ENCODE measurements around the gene CDK5RAP1.
"Not testable (repeated sequence)": the region's sequence is repeated elsewhere in the genome, so short reads cannot be mapped to it uniquely, and the experiment has no call there.

CDK5RAP1 gene

DNA sequence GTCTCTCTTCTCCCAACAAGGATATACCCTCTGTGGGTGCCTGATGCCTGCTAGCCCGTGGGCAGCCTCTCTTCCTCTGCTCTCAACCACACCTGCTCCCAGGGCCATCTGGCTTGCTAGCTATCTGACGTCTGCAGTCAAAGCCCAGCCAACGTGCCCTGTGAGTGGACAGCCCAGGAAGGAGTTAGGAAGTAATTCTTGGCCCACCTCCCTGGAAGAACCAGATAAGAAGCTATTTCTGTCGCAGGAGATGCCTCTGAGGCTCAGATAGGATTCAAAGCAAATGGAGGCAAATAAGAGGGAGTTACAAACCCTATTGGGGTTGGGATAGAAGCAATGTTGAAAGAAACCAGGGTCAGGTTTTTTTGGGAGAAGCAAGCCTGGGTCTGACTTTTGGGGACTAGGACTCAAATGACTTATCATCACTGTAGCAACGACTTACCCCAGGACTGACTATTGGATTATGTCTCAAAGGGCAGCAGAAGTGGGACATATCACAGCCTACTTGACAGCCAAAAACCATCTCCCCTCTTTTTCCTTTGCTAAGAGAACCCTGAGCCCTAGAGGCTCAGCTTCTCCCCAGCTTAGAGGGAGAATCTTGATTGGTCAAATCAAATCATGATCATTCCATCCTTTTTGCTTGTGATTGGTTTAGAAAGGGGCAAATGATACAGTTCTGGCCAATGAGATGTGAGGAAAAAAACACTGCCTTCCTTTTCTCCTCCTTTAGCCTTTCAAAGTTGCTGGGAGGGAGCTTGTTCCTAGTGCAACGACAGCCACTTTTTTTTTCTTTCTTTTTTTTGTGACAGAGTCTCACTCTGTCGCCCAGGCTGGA lies 18.0 kb upstream of the CDK5RAP1 start:
- no peak for DNase-seq (ENCODE audit: low spot score)

DNA sequence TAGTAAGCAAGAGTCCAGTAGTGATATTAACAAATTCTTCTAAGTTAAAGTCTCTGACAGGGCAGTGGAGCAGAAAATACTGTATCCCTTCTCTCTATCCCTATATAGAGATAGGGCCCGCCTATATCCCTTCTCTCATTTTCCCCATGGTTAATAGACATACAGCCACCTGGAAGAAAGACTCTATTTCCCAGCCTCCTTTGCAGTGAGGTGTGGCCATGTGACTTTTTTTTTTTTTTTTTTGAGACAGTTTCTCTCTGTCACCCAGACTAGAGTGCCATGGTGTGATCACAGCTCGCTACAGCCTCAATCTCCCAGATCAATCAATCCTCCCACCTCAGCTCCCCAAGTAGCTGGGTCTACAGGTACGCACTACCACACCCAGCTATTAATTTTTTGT lies 16.7 kb upstream of the CDK5RAP1 start:
- no peak for DNase-seq (ENCODE audit: low spot score)

DNA sequence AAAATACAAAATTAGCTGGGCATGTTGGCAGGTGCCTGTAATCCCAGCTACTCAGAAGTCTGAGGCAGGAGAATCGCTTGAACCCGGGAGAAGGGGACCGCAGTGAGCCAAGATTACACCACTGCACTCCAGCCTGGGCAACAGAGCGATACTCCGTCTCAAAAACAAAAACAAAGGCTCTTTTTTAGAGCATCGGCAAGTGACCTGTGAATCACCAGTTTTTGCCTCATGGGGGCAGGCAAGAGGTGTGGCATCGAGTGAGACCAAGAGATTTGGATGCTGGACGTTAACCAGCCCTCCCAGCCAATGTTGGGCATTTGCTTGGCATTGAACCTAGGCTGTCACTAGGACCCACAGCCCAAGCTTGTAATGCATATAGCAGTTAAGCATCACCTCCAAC lies 14.6 kb upstream of the CDK5RAP1 start:
- DNase-seq (ENCODE audit: low spot score), result peak; percentile 73

DNA sequence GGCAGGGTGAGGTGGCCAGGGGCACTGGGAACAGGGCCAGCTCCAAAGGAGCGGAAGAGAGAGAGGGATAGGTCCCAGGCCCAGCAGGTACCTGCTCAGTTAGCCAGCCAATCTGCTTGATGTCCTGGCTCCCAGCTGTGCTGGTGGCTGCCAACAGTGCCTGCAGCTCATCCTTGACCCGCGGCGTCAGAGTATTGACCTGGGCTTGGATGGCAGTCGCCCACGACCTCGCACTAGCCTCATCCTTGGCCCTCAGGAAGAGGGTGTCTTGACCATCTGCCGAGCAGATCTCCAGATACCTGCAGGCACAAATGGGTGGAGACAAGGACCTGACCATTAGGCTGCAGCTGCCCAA lies 11.1 kb upstream of the CDK5RAP1 start:
- no peak for DNase-seq (ENCODE audit: low spot score)

DNA sequence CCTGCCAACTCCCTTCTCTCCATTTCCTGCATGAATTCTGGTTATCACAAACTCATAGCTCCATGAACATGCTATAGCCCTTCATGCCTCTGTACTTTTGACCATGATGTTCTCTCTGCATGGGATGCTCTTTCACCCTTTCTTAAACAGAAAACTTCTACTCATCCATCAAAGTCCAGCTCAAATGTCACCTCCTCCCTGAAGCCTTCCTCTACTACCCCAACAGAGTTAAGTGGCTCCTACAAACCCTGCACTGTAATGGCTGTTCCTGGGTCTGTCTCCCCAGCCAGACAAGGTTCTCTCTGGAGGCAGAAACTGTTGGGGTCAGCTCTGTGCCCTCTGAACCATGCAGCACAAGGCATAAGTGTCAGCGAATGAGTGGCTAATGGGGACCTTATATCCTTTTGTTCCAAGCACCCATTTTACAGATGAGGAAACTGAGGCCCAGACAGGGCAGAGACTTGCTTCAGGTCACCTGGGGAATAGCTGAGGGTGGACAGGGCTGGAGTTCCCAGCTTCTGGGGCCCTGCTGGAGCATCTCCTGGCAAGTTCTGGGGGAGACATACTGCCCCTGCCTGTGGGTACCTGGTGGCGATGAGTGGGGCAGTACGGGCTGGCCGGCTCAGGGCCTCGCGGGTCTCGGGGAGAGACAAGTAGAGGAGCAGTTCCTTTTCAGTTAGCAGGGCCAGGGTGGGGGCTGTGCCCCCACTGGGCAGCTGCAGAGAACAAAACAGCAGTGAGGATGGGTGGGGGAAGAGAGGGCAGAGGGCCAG lies 10.6 kb upstream of the CDK5RAP1 start:
- DNase-seq (ENCODE audit: low spot score), result no peak

DNA sequence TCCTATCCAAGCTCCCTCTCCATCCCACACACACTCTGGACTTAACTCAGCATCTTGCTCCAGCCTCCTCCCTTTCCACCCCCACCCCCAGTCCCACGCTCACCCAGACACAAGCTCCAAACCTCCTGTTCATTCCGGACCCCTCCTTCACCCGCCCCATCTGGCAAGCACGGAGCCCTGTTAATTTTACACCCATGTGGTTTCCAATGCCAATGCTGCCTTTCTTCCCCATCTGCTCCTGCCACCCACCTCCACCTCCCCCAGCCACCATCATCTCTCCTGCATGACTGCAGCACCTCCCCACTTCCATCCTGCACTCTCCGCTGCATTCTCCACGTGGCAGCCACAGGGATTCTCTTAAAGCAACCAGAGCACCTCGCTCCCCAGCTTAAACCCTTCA lies 9.9 kb upstream of the CDK5RAP1 start:
- no peak for DNase-seq (ENCODE audit: low spot score)

DNA sequence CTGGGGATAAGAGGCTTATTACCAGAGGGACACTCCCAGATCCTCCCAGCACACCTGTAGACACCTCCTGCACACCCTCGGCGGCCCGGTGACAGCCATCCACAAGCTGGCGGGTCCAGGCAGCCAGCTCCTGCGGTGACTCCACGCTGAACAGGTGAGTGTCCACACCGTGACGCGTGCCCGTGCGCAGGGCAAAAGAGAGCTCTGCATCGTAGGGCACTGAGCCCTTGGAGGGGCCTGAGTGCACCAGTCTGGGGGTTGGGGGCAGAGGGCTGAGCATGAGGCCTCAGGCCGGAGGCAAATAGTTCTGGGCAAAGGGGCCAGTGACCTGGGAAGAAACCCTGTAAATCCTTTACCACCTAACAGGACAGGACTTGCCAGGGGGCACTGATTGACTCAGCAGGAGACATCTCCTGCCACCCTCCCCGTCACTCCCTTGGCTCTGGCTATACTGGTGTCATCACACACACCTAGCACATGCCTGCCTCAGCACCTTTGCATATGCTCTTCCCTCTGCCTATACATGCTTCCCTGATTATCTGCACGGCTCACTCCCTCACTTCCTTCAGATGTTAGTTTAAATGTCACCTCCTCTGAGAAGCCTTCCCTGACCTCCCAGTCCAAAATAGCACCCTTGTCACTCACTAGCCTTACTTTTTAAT lies 8.9 kb upstream of the CDK5RAP1 start:
- DNase-seq (ENCODE audit: low spot score), result no peak

DNA sequence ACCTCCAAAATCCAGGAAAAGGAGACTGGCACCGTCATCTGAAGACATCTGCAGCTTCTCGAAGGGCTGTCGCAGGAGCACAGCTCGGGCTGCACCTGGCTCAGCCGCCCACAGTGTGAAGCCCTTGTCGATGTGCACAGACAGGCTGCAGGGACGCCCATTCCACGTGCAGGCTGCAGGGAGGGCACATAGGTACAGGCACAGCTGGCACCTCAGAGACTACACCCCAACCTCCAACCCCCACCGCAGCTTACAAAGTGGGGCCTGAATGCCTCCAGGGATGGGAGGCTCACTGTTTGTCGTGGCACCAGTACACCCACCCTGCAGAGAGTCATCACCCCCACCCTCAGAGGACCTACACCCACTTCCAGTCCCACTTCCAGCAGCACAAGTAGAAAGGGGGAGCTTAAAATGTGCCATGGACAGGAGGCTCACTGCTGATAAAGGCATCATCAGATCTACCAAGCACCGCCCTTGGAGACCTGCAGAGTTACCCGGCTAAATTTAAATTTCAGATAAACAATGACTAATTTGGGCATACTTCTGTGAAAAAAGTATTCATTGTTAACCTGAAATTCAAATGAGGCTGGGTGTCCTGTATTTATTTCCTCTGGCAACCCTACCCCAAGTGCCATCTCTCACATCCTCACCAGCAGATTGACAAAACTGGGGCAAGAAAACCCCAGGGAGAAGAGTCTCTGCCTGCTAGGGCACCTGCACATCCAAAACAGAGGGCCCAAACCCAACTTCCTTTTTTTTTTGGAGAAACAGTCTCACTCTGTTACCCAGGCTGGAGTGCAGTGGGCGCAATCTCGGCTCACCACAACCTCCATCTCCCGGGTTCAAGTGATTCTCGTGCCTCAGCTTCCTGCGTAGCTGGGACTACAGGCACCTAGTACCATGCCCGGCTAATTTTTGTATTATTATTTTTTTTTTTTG lies 7.7 kb upstream of the CDK5RAP1 start:
- no peak for DNase-seq (ENCODE audit: low spot score)

DNA sequence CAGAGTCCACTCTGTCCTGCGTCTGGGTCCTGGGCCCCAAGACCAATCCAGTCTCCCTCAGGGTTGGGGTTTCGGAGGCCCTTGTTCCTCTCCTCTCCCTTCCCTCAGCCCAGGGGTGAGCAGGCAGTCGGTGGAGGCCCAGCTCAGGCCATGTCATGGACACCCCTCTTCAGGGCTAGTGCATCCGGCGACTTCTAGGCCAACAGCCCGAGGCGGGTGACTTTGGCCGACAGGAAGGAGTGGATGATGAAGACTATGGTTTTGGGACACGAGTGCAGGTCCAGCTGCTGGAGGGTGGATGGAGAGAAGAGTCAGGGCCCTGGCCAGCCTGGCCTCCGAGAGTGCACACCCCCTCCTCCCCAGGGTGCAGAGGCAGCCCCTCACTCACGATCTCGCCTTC lies 7.0 kb upstream of the CDK5RAP1 start:
- no peak for DNase-seq (ENCODE audit: low spot score)

DNA sequence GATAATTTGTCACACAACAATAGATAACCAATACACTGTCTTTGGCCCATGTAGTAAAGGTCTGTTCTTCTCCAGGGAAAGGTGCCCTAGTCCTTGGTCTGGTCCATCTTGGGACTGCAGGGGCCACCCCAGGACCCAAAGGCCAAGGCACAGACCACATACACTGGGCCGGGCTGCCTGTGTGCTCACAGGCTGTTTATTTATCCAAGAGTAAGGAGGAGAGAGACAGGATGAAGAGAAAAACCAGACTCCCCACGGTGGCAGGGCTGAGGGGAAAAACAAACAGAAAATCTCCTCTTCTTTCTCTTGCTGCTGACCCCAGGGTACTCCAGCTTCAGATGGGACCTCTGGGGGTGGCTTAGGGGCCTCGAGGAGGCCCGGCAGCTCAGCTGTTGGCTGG lies 6.5 kb upstream of the CDK5RAP1 start:
- DNase-seq (ENCODE audit: low spot score), result no peak

DNA sequence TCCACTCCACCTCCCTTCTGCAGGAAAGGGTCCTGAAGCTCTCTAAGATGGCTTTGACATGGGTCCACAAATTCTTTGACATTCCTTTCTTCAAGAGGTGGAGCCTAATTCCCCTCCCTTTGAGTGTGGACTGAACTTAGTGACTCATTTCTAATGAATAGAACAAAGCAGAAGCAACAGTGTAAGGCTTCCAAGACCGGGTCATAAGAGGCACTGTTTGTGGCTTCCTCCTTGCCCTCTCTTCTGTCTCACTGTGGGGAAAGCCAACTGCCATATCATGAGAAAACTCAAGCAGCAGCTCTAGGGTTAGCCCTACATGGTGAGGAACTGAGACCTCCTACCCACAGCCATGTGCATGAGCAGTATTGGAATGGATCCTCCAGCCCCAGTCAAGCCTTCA lies 5.9 kb upstream of the CDK5RAP1 start:
- no peak for DNase-seq (ENCODE audit: low spot score)

DNA sequence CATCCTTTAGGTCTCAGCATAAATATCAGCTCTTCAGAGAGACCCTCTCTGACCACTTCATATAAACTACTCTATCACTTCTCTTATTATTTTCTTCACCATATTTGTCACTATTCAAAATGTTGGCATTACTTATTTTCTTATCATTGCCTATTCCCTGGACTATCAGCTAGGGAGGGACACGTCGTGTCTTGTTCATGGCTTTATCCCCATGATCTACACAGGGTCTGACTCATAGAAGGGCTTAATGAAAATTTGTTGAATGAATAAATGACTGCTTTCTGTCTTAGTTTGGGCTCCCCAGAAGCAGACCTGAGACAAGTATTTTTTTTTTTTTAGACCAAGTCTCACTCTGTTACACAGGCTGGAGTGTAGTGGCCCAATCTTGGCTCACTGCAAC lies 3.0 kb upstream of the CDK5RAP1 start:
- no peak for DNase-seq (ENCODE audit: low spot score)

DNA sequence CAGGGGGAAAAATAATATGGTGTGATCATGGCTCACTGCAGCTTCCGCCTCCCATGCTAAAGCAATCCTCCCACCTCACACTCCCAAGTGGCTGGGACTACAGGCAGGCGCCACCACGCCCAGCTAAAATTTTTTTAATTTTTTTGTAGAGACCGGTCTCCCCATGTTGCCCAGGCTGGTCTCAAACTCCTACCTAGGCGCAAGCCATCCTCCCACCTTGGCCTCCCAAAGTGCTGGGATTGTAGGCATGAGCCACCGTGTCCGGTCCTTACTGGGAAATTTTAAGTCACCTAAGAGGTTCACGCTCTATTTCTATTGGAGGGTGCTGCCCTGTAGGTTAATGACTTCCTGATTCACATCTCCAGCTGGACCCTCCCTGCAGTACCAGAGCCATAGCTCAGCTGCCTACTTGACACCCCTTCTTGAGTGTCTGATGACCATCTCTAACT lies 626 bp upstream of the CDK5RAP1 start:
- no peak for DNase-seq (ENCODE audit: low spot score)

DNA sequence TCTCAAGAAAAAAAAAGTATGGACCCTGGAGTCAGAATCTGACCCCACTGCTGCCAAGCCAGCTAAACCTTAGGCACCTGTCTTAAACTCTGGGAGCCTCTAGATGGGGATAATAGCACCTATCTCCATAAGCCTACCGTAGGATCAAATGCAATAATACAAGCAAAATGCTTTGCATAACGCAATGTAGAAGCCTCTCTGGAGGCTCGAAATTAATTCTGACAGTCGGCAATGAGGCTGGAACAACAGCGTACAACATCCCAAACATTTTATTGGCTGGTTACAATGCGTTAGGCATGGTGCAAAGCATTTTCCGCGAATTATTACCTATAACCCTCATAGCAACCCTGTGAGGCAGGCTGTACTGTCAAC lies 521 bp downstream of the CDK5RAP1 start:
- DNase-seq (ENCODE audit: low spot score), result peak; percentile 45

DNA sequence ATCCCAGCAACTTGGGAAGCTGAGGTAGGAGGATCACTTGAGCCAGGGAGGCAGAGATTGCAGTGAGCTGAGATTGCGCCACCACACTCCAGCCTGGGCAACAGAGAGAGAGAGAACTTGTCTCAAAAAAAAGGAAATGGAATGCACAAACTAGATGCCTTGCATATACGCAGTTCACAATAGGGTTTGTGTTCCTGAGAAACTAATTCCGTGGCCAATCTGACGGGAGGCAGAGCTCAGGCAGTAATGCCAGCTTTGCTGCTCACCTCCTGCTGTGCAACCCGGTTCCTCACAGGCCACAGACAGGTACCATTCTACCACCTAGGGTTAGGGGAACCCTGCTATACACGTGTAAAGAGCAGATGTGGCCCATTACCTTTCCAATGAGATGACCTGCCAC lies 1.4 kb downstream of the CDK5RAP1 start:
- DNase-seq (ENCODE audit: low spot score), result no peak

DNA sequence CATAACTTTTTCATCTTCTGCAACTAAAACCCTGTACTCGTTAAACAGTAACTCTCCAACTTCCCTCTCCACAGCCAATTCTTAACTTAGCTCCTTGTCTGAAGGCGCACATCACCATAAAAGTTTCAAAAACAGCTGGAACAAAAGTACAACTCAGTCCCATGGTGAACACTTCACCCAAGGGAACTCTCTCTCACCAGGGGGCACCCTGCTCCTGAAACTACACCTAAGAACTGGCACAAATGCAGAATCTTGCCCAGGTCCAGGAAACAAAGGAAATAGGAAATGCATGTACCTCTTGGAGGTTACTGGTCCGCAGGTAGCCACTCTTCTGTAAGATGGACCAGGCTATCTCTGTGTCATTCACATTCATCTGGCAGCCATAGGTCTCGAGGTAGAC lies 6.6 kb downstream of the CDK5RAP1 start:
- DNase-seq (ENCODE audit: low spot score), result no peak

DNA sequence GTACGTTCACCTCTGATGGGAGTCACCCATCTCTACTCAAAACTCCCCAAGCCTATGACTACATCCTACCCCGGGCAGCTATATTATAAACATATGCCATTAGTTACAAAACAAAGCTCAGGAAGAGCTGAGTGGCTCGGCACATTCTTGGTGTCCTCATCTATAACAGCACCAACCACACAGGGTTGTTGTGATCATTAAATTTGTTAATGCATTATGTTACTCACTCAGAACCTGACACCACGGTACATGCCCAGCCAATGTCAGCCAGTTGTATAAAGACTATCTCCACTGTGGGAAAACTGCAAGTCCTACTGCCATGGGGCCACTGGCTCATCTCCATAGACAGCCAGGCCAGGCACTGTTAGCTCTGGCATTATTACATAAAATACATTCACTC lies 7.7 kb downstream of the CDK5RAP1 start:
- no peak for DNase-seq (ENCODE audit: low spot score)

DNA sequence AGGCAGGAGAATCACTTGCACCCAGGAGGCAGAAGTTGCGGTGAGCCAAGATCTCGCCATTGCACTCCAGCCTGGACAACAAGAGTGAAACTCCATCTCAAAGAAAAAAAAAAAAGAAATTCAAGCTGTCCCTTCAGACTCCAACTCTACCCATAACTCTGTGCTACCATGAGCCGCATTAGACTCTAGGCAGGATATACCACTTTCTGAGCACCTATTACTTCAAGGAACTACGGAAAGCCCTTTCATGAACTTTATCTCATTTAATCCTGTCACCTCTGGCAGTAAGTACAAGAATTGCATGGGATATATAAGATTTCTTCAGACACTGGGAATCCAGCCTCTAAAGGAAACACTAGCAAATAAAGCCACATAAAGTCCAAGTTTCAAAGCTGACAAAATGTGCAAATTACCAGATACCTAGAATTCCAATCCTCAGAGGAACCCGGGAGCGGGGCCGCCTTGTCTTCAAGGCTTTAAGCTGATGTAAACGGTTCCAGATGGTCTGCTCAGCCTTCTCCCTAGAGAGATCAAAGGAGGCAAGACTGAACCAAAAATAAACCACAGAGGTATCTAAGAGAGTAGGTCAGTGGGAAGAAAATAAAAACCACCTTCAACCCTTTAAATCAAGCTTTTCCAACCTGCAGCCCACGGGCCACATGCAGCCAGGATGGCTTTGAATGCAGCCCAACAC lies 9.4 kb downstream of the CDK5RAP1 start:
- no peak for DNase-seq (ENCODE audit: low spot score)

DNA sequence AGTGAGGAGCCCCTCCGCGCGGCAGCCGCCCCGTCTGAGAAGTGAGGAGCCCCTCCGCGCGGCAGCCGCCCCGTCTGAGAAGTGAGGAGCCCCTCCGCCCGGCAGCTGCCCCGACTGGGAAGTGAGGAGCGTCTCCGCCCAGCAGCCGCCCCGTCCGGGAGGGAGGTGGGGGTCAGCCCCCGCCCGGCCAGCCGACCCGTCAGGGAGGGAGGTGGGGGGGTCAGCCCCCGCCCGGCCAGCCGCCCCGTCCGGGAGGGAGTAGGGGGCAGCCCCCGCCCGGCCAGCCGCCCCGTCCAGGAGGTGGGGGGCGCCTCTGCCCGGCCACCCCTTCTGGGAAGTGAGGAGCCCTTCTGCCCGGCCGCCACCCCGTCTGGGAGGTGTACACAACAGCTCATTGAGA lies 12.0 kb downstream of the CDK5RAP1 start:
- not testable (repeated sequence) for DNase-seq (ENCODE audit: low spot score)

DNA sequence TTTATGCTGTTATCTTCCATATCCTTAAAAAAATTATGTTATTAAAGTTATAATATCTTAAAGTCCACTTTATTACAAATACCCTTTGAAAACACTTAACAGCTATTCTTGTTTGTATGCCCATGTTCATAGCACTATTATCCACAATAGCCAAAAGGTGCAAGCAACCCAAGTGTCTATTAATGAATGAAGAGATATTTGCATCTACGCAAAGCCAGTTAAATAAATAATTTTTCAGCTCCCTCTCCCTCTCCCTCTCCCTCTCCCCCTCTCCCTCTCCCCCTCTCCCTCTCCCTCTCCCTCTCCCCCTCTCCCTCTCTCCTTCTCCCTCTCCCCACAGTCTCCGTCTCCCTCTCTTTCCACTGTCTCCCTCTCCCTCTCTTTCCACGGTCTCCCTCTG lies 13.1 kb downstream of the CDK5RAP1 start:
- no peak for DNase-seq (ENCODE audit: low spot score)

DNA sequence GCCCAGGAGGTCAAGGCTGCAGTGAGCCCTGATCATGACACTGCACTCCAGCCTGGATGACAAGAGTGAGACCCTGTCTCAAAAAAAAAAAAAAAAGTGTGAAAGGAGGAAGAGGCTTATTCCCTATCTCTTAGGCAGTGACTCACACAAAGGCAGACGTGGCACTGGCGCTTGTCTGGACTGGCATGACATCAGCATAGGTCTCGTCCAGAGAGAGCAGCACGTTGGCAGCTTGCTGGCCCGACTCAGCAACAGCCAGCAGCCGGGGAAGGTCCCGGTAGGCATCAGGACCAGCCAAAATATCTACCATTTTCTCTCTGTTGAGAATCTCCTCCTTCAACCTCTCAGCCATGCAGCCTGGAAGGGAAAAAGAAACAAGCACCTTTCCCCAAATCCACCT lies 14.1 kb downstream of the CDK5RAP1 start:
- no peak for DNase-seq (ENCODE audit: low spot score)

All from iPS-NIHi11 (cell line).